Measurements from ENCODE around the gene SMCP. TPM values are rescaled to one million over a fixed set of nuclear protein-coding genes. Genes with fewer than 3 reads are reported as not detected.

Gene SMCP
- total RNA-seq, 5 donors from 2014 or later (not counting 1 experiment from before 2014, with no cell fraction given): not detected

GRCh38 chr1:152860129-152860528 lies 18.0 kb upstream of the SMCP start:
- H3K9me3 Mint-ChIP-seq: no peaks in the 10 kb centered on the region
- H3K27ac Mint-ChIP-seq: no peak overlapping the region
- H3K27me3 ChIP-seq (replicated peaks in 1 of 2; ENCODE audit: control insufficient read depth in 2 of 2, extremely low read depth in 1 of 2, insufficient read depth in 2 of 2, low read length in 1 of 2): peaks cover 2 to 4% of the 10 kb centered on the region in 2 experiments
- WGBS (ENCODE audit: insufficient coverage): 60% methylated on average over 2 of the region's 3 CpGs
- no peaks in the 10 kb centered on the region for H3K9me3 ChIP-seq
- no peak overlapping the region for H3K4me3 ChIP-seq (ENCODE audit: control insufficient read depth in 1 of 2, extremely low read depth in 1 of 2, low read length in 1 of 2)
- no peak overlapping the region for H3K27ac ChIP-seq (ENCODE audit: low read length)
- H3K4me3 Mint-ChIP-seq: no peak overlapping the region
- ATAC-seq (replicated peaks in 1 of 4): no peak
- POLR2A ChIA-PET: no interaction called here
- CTCF ChIA-PET: no interaction called here
- DNase-seq: no peak
- peaks cover 2 to 15% of the 10 kb centered on the region in 2 donors for H3K27me3 Mint-ChIP-seq
- H3K36me3 ChIP-seq (ENCODE audit: control insufficient read depth in 2 of 2, extremely low read depth in 1 of 2, insufficient read depth in 1 of 2, low read length in 1 of 2): no peaks in the 10 kb centered on the region
- H3K36me3 Mint-ChIP-seq: no peaks in the 10 kb centered on the region
- no peaks in the 10 kb centered on the region for H3K4me1 Mint-ChIP-seq
- H3K4me1 ChIP-seq (ENCODE audit: control insufficient read depth in 1 of 2, extremely low read depth in 1 of 2, insufficient read depth in 2 of 2, low read length in 2 of 2): no peaks in the 10 kb centered on the region

- Mint-ChIP-seq H3K9me3 (no peaks in the 10 kb centered on the region), H3K4me1 (no peaks in the 10 kb centered on the region), H3K27me3 (peaks cover 2 to 11% of the 10 kb centered on the region in 2 donors), H3K36me3 (no peaks in the 10 kb centered on the region), H3K27ac (no peak overlapping the region), H3K4me3 (no peak overlapping the region)
- H3K27me3 ChIP-seq (replicated peaks in 1 of 2; ENCODE audit: control insufficient read depth in 2 of 2, extremely low read depth in 1 of 2, insufficient read depth in 2 of 2, low read length in 1 of 2): peaks cover 2 to 7% of the 10 kb centered on the region in 2 experiments
- no peaks in the 10 kb centered on the region for H3K9me3 ChIP-seq
- WGBS (ENCODE audit: insufficient coverage): 71% methylated on average over 3 of the region's 4 CpGs
- H3K36me3 ChIP-seq (ENCODE audit: control insufficient read depth in 2 of 2, extremely low read depth in 1 of 2, insufficient read depth in 1 of 2, low read length in 1 of 2): no peaks in the 10 kb centered on the region
- H3K4me1 ChIP-seq (ENCODE audit: control insufficient read depth in 1 of 2, extremely low read depth in 1 of 2, insufficient read depth in 2 of 2, low read length in 2 of 2): no peaks in the 10 kb centered on the region
- H3K4me3 ChIP-seq (ENCODE audit: control insufficient read depth in 1 of 2, extremely low read depth in 1 of 2, low read length in 1 of 2): no peak overlapping the region
- ATAC-seq (replicated peaks in 1 of 4) (no peak), DNase-seq (no peak)
- CTCF ChIA-PET: no interaction called here
- no peak overlapping the region for H3K27ac ChIP-seq (ENCODE audit: low read length)
- POLR2A ChIA-PET: no interaction called here
These were observed 16.7 kb upstream of the SMCP start for GRCh38 chr1:152861374-152861773.

GRCh38 chr1:152864443-152864842 lies 13.7 kb upstream of the SMCP start:
- POLR2A ChIA-PET: no interaction called here
- Histone ChIP-seq H3K27me3 (replicated peaks in 1 of 2; ENCODE audit: control insufficient read depth in 2 of 2, extremely low read depth in 1 of 2, insufficient read depth in 2 of 2, low read length in 1 of 2) (peaks cover 2 to 8% of the 10 kb centered on the region in 2 experiments), H3K4me1 (ENCODE audit: control insufficient read depth in 1 of 2, extremely low read depth in 1 of 2, insufficient read depth in 2 of 2, low read length in 2 of 2) (no peaks in the 10 kb centered on the region), H3K4me3 (ENCODE audit: control insufficient read depth in 1 of 2, extremely low read depth in 1 of 2, low read length in 1 of 2) (no peak overlapping the region), H3K9me3 (no peaks in the 10 kb centered on the region), H3K27ac (ENCODE audit: low read length) (no peak overlapping the region), H3K36me3 (ENCODE audit: control insufficient read depth in 2 of 2, extremely low read depth in 1 of 2, insufficient read depth in 1 of 2, low read length in 1 of 2) (no peaks in the 10 kb centered on the region)
- ATAC-seq (replicated peaks in 1 of 4) (no peak), DNase-seq (no peak)
- peaks cover 2 to 3% of the 10 kb centered on the region in 2 donors for H3K27me3 Mint-ChIP-seq
- no peak overlapping the region for H3K27ac Mint-ChIP-seq
- H3K4me3 Mint-ChIP-seq: no peak overlapping the region
- H3K9me3 Mint-ChIP-seq: no peaks in the 10 kb centered on the region
- no peaks in the 10 kb centered on the region for H3K36me3 Mint-ChIP-seq
- CTCF ChIA-PET: interaction anchor here in 1 of 2 donors (0.8 kb wide), 1 partner anchor 11 kb away, joined by 5 read pairs; no protein-coding TSS in a partner anchor
- H3K4me1 Mint-ChIP-seq: no peaks in the 10 kb centered on the region

- Mint-ChIP-seq H3K27me3 (peaks cover 0 to 6% of the 10 kb centered on the region in 2 donors), H3K9me3 (no peaks in the 10 kb centered on the region), H3K27ac (no peak overlapping the region), H3K4me3 (no peak overlapping the region), H3K36me3 (no peaks in the 10 kb centered on the region), H3K4me1 (no peaks in the 10 kb centered on the region)
- Histone ChIP-seq H3K27ac (ENCODE audit: low read length) (no peak overlapping the region), H3K4me3 (ENCODE audit: control insufficient read depth in 1 of 2, extremely low read depth in 1 of 2, low read length in 1 of 2) (no peak overlapping the region), H3K9me3 (no peaks in the 10 kb centered on the region), H3K27me3 (replicated peaks in 1 of 2; ENCODE audit: control insufficient read depth in 2 of 2, extremely low read depth in 1 of 2, insufficient read depth in 2 of 2, low read length in 1 of 2) (peaks cover 2 to 13% of the 10 kb centered on the region in 2 experiments), H3K4me1 (ENCODE audit: control insufficient read depth in 1 of 2, extremely low read depth in 1 of 2, insufficient read depth in 2 of 2, low read length in 2 of 2) (no peaks in the 10 kb centered on the region), H3K36me3 (ENCODE audit: control insufficient read depth in 2 of 2, extremely low read depth in 1 of 2, insufficient read depth in 1 of 2, low read length in 1 of 2) (no peaks in the 10 kb centered on the region)
- WGBS (ENCODE audit: insufficient coverage): 60% methylated on average over 2 of the region's 2 CpGs
- ChIA-PET POLR2A (no interaction called here), CTCF (no interaction called here)
- no peak for DNase-seq
- no peak for ATAC-seq (replicated peaks in 1 of 4)
These were observed 11.8 kb upstream of the SMCP start for GRCh38 chr1:152866321-152866720.

- Mint-ChIP-seq H3K27me3 (peaks cover 8 to 10% of the 10 kb centered on the region in 2 donors), H3K36me3 (no peaks in the 10 kb centered on the region), H3K4me1 (no peaks in the 10 kb centered on the region), H3K9me3 (no peaks in the 10 kb centered on the region), H3K27ac (no peak overlapping the region), H3K4me3 (no peak overlapping the region)
- Histone ChIP-seq H3K4me1 (ENCODE audit: control insufficient read depth in 1 of 2, extremely low read depth in 1 of 2, insufficient read depth in 2 of 2, low read length in 2 of 2) (no peaks in the 10 kb centered on the region), H3K27me3 (replicated peaks in 1 of 2; ENCODE audit: control insufficient read depth in 2 of 2, extremely low read depth in 1 of 2, insufficient read depth in 2 of 2, low read length in 1 of 2) (peaks cover 0 to 21% of the 10 kb centered on the region in 2 experiments), H3K9me3 (no peaks in the 10 kb centered on the region), H3K4me3 (ENCODE audit: control insufficient read depth in 1 of 2, extremely low read depth in 1 of 2, low read length in 1 of 2) (no peak overlapping the region), H3K36me3 (ENCODE audit: control insufficient read depth in 2 of 2, extremely low read depth in 1 of 2, insufficient read depth in 1 of 2, low read length in 1 of 2) (no peaks in the 10 kb centered on the region), H3K27ac (ENCODE audit: low read length) (no peak overlapping the region)
- ChIA-PET POLR2A (no interaction called here), CTCF (interaction anchor here in 1 of 2 donors (1.1 kb wide), 1 partner anchor 8 kb away, joined by 4 read pairs; the partner anchor contains the start of gene SMCP)
- DNase-seq (peak in 32 of 35 experiments; percentile 6 to 67 (median 32)), ATAC-seq (replicated peaks in 1 of 4) (peak in 2 of 4 experiments; percentile 38 to 53)
- 88% methylated on average over 2 of the region's 9 CpGs for WGBS (ENCODE audit: insufficient coverage)
These were observed 8.2 kb upstream of the SMCP start for GRCh38 chr1:152869808-152870419.

GRCh38 chr1:152870831-152871730 lies 7.0 kb upstream of the SMCP start:
- H3K4me3 ChIP-seq (ENCODE audit: control insufficient read depth in 1 of 2, extremely low read depth in 1 of 2, low read length in 1 of 2): no peak overlapping the region
- Mint-ChIP-seq H3K9me3 (no peaks in the 10 kb centered on the region), H3K4me1 (no peaks in the 10 kb centered on the region), H3K4me3 (no peak overlapping the region), H3K36me3 (no peaks in the 10 kb centered on the region), H3K27ac (no peak overlapping the region), H3K27me3 (peaks cover 10 to 16% of the 10 kb centered on the region in 2 donors)
- POLR2A ChIA-PET: interaction anchor here in 1 of 2 donors (0.9 kb wide), 1 partner anchor 404 kb away, joined by 4 read pairs; no protein-coding TSS in a partner anchor
- CTCF ChIA-PET: no interaction called here
- H3K27me3 ChIP-seq (replicated peaks in 1 of 2; ENCODE audit: control insufficient read depth in 2 of 2, extremely low read depth in 1 of 2, insufficient read depth in 2 of 2, low read length in 1 of 2): peaks cover 0 to 19% of the 10 kb centered on the region in 2 experiments
- H3K4me1 ChIP-seq (ENCODE audit: control insufficient read depth in 1 of 2, extremely low read depth in 1 of 2, insufficient read depth in 2 of 2, low read length in 2 of 2): no peaks in the 10 kb centered on the region
- DNase-seq (no peak), ATAC-seq (replicated peaks in 1 of 4) (no peak)
- H3K27ac ChIP-seq (ENCODE audit: low read length): no peak overlapping the region
- no CpG with 5 or more reads among the region's 17 CpGs for WGBS (ENCODE audit: insufficient coverage)
- no peaks in the 10 kb centered on the region for H3K36me3 ChIP-seq (ENCODE audit: control insufficient read depth in 2 of 2, extremely low read depth in 1 of 2, insufficient read depth in 1 of 2, low read length in 1 of 2)
- H3K9me3 ChIP-seq: no peaks in the 10 kb centered on the region

Data from T-cell (primary cell).